WTC11 (cell line): ENCODE results near the gene AGAP1. TPM values are rescaled to one million over a fixed set of nuclear protein-coding genes. Genes with fewer than 3 reads are reported as not detected.

Source experiments
- ATAC-seq: fragments of 200-7000 bp; cut with Tn5 transposase; 2 replicates; pipeline ENCODE4 v1.10.0; 2021; ENCODE audit warnings: mild to moderate bottlenecking, moderate library complexity
- CTCF ChIA-PET: fragments of 300-600 bp; sonication (Branson Sonifier 250); formaldehyde crosslinking; loops from one replicate; lab custom pipeline; 2021; ENCODE audit warnings: antibody characterized with exemption; lab: Charles Lee
- POLR2A ChIA-PET: fragments of 350-600 bp; sonication (Branson Sonifier 250); formaldehyde crosslinking; loops from one replicate; lab custom pipeline; 2021; ENCODE audit warnings: antibody characterized with exemption; lab: Charles Lee
- DNase-seq: peaks from one replicate; pipeline ENCODE4 v3.0.0; 2021; ENCODE audit warnings: low spot score
- H3K27ac Mint-ChIP-seq: 2 replicates; pipeline ENCODE4 v1.8.0; 2021; ENCODE audit warnings: mixed read lengths
- H3K27me3 Mint-ChIP-seq: 2 replicates; pipeline ENCODE4 v1.8.0; 2021; ENCODE audit warnings: low read depth, mild to moderate bottlenecking, moderate library complexity, mixed read lengths
- H3K36me3 Mint-ChIP-seq: 2 replicates; pipeline ENCODE4 v1.8.0; 2021; ENCODE audit warnings: mixed read lengths
- H3K4me1 Mint-ChIP-seq: 2 replicates; pipeline ENCODE4 v1.8.0; 2022; ENCODE audit warnings: mixed read lengths
- H3K4me3 Mint-ChIP-seq: 2 replicates; pipeline ENCODE4 v1.8.0; 2021; ENCODE audit warnings: mild to moderate bottlenecking, moderate library complexity, mixed read lengths
- H3K9me3 Mint-ChIP-seq: 2 replicates; pipeline ENCODE4 v1.8.0; 2021; ENCODE audit warnings: mixed read lengths
- GTF2I ChIP-seq: fragments of 250-450 bp; sonication (Bioruptor Pico); conservative IDR thresholded peaks from 2 replicates; pipeline ENCODE4 v1.4.0; 2021; ENCODE audit warnings: mild to moderate bottlenecking
- HMGXB4 ChIP-seq: sonication (generic); formaldehyde crosslinking; IDR thresholded peaks from 2 replicates; pipeline ENCODE4 v1.8.1; 2023; ENCODE audit warnings: mild to moderate bottlenecking, moderate library complexity, missing genetic modification reagents
- IRF1 ChIP-seq: sonication (generic); formaldehyde crosslinking; IDR thresholded peaks from 2 replicates; pipeline ENCODE4 v1.8.0; 2023; ENCODE audit warnings: missing genetic modification reagents
- NFE2L1 ChIP-seq: sonication (generic); formaldehyde crosslinking; IDR thresholded peaks from 2 replicates; pipeline ENCODE4 v1.8.1; 2023; ENCODE audit warnings: missing genetic modification reagents
- SMAD3 ChIP-seq: sonication (generic); formaldehyde crosslinking; IDR thresholded peaks from 2 replicates; pipeline ENCODE4 v1.8.0; 2022; ENCODE audit warnings: missing genetic modification reagents, mild to moderate bottlenecking, borderline replicate concordance
- TEAD4 ChIP-seq: sonication (generic); formaldehyde crosslinking; IDR thresholded peaks from 2 replicates; pipeline ENCODE4 v1.8.0; 2022; ENCODE audit warnings: mild to moderate bottlenecking, missing genetic modification reagents
- ZBTB21 ChIP-seq: sonication (generic); formaldehyde crosslinking; IDR thresholded peaks from 2 replicates; pipeline ENCODE4 v1.8.1; 2023; ENCODE audit warnings: mild to moderate bottlenecking, missing genetic modification reagents, borderline replicate concordance
- ZNF423 ChIP-seq: fragments of 250-450 bp; sonication (Bioruptor Pico); IDR thresholded peaks from 2 replicates; pipeline ENCODE4 v2.1.2; 2022; ENCODE audit warnings: mild to moderate bottlenecking, moderate library complexity
- total RNA-seq: library from RNA; stranded (reverse); gene quantifications from 3 replicates; pipeline ENCODE4 v1.2.3, GENCODE V29; 2021
- TF ChIP-seq, protein P1 (sequence below): fragments of 250-450 bp; sonication (Bioruptor Pico); IDR thresholded peaks from 2 replicates; pipeline ENCODE4 v2.1.2; 2022; ENCODE audit warnings: mild to moderate bottlenecking, moderate library complexity
- TF ChIP-seq, protein P2 (sequence below): sonication (generic); formaldehyde crosslinking; IDR thresholded peaks from 2 replicates; pipeline ENCODE4 v1.8.1; 2022; ENCODE audit warnings: mild to moderate bottlenecking, missing genetic modification reagents, moderate library complexity, borderline replicate concordance
- TF ChIP-seq, protein P3 (sequence below): fragments of 250-450 bp; sonication (Bioruptor Pico); IDR thresholded peaks from 2 replicates; pipeline ENCODE4 v1.9.0; 2021; ENCODE audit warnings: moderate library complexity, mild to moderate bottlenecking, inconsistent platforms, borderline replicate concordance
- TF ChIP-seq, protein P4 (sequence below): sonication (generic); formaldehyde crosslinking; IDR thresholded peaks from 2 replicates; pipeline ENCODE4 v1.8.0; 2023; ENCODE audit warnings: missing genetic modification reagents, mild to moderate bottlenecking, borderline replicate concordance

AGAP1 gene
- total RNA-seq, 1 experiment from 2014 or later = 49.3 TPM

DNA sequence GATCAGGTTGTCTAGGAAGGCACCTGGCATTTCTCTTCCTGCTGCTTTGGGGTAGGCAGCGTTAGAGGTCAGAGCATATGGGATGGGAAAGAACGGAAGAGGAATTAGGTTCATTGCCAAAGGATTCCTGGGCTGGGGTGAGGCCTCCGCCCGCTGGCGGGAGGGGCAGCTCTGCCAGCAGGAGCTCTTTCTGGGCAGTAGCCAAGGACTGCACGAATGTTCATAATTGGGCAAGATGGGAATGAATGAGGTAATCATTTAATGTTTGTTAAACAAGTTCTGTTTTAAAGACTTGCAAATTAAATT lies 253.9 kb downstream of the AGAP1 start:
- peaks cover 34% of the 10 kb centered on the region for H3K36me3 Mint-ChIP-seq
- TF ChIP-seq, protein P1, sequence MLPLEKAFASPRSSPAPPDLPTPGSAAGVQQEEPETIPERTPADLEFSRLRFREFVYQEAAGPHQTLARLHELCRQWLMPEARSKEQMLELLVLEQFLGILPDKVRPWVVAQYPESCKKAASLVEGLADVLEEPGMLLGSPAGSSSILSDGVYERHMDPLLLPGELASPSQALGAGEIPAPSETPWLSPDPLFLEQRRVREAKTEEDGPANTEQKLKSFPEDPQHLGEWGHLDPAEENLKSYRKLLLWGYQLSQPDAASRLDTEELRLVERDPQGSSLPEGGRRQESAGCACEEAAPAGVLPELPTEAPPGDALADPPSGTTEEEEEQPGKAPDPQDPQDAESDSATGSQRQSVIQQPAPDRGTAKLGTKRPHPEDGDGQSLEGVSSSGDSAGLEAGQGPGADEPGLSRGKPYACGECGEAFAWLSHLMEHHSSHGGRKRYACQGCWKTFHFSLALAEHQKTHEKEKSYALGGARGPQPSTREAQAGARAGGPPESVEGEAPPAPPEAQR (CRISPR knock-in tag) = no peak
- no peak for TF ChIP-seq ZNF423 (CRISPR knock-in tag)
- no peak for TF ChIP-seq NFE2L1
- TF ChIP-seq, protein P2, sequence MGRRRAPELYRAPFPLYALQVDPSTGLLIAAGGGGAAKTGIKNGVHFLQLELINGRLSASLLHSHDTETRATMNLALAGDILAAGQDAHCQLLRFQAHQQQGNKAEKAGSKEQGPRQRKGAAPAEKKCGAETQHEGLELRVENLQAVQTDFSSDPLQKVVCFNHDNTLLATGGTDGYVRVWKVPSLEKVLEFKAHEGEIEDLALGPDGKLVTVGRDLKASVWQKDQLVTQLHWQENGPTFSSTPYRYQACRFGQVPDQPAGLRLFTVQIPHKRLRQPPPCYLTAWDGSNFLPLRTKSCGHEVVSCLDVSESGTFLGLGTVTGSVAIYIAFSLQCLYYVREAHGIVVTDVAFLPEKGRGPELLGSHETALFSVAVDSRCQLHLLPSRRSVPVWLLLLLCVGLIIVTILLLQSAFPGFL (CRISPR knock-in tag) = no peak
- no peak for TF ChIP-seq GTF2I
- TF ChIP-seq, all 79 proteins: peak for 0
- peak; percentile 51; the same call in 1 of the 2 replicates for ATAC-seq
- ChIA-PET POLR2A (no interaction called here), CTCF (interaction anchor here (0.6 to 6.4 kb wide), 8 partner anchors 19 to 249 kb away, joined by 3 to 129 read pairs (median 8); no protein-coding TSS in a partner anchor)
- Mint-ChIP-seq H3K4me1 (peaks cover 29% of the 10 kb centered on the region), H3K27ac (peak overlapping the region; percentile 60), H3K4me3 (no peak overlapping the region), H3K27me3 (no peaks in the 10 kb centered on the region), H3K9me3 (no peaks in the 10 kb centered on the region)
- DNase-seq = no peak

- no peak for DNase-seq
- TF ChIP-seq IRF1 (CRISPR knock-in tag) (no peak), ZNF423 (CRISPR knock-in tag) (no peak), HMGXB4 (CRISPR knock-in tag) (no peak), TEAD4 (no peak), SMAD3 (CRISPR knock-in tag) (no peak), ZBTB21 (CRISPR knock-in tag) (no peak)
- TF ChIP-seq, protein P3, sequence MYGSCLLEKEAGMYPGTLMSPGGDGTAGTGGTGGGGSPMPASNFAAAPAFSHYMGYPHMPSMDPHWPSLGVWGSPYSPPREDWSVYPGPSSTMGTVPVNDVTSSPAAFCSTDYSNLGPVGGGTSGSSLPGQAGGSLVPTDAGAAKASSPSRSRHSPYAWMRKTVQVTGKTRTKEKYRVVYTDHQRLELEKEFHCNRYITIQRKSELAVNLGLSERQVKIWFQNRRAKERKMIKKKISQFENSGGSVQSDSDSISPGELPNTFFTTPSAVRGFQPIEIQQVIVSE (CRISPR knock-in tag) = no peak
- TF ChIP-seq, protein P4, sequence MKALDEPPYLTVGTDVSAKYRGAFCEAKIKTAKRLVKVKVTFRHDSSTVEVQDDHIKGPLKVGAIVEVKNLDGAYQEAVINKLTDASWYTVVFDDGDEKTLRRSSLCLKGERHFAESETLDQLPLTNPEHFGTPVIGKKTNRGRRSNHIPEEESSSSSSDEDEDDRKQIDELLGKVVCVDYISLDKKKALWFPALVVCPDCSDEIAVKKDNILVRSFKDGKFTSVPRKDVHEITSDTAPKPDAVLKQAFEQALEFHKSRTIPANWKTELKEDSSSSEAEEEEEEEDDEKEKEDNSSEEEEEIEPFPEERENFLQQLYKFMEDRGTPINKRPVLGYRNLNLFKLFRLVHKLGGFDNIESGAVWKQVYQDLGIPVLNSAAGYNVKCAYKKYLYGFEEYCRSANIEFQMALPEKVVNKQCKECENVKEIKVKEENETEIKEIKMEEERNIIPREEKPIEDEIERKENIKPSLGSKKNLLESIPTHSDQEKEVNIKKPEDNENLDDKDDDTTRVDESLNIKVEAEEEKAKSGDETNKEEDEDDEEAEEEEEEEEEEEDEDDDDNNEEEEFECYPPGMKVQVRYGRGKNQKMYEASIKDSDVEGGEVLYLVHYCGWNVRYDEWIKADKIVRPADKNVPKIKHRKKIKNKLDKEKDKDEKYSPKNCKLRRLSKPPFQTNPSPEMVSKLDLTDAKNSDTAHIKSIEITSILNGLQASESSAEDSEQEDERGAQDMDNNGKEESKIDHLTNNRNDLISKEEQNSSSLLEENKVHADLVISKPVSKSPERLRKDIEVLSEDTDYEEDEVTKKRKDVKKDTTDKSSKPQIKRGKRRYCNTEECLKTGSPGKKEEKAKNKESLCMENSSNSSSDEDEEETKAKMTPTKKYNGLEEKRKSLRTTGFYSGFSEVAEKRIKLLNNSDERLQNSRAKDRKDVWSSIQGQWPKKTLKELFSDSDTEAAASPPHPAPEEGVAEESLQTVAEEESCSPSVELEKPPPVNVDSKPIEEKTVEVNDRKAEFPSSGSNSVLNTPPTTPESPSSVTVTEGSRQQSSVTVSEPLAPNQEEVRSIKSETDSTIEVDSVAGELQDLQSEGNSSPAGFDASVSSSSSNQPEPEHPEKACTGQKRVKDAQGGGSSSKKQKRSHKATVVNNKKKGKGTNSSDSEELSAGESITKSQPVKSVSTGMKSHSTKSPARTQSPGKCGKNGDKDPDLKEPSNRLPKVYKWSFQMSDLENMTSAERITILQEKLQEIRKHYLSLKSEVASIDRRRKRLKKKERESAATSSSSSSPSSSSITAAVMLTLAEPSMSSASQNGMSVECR = no peak
- TF ChIP-seq, all 79 proteins: peak for 0
- ChIA-PET POLR2A (no interaction called here), CTCF (interaction anchor here (0.7 to 1.3 kb wide), 2 partner anchors 17 to 40 kb away, joined by 3 to 10 read pairs; no protein-coding TSS in a partner anchor)
- H3K9me3 Mint-ChIP-seq = no peaks in the 10 kb centered on the region
- no peak for ATAC-seq
- peak overlapping the region; percentile 37; the same call in 1 of the 2 replicates for H3K27ac Mint-ChIP-seq
- H3K4me3 Mint-ChIP-seq = no peak overlapping the region
- H3K4me1 Mint-ChIP-seq = peaks cover 36% of the 10 kb centered on the region
- peaks cover 34% of the 10 kb centered on the region for H3K36me3 Mint-ChIP-seq
- no peaks in the 10 kb centered on the region for H3K27me3 Mint-ChIP-seq
Observed at GRCh38 chr2:235749121-235749770, 255.4 kb downstream of the AGAP1 start.
